ENCODE measurements around the gene FANCF. TPM values are rescaled to one million over a fixed set of nuclear protein-coding genes. Genes with fewer than 3 reads are reported as not detected.

FANCF gene
- total RNA-seq, 1 experiment from 2014 or later = 13.6 TPM

DNA sequence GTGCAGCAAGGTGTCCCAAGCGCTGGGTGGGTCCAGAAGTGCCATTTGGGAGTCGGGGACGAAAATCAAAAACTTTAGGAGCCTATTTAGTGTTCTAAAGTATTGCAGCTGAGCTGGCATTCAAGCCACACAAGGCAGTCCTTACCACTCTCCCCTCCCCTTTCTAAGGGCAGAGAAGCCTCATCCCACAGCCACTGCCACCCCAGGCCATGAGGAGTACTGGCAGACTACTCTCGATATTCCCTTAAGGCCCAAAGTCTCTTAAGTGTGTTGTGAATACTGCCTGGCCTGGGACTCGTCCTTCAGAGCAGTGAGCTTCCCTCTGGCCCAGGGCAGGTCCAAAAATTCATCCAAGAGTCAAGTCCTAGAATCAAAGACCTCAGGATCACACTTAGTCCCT, 7.8 kb downstream of the FANCF start:
- ChIA-PET CTCF (interaction anchor here (0.5 to 0.6 kb wide), 2 partner anchors 51 to 77 kb away, joined by 3 read pairs; no protein-coding TSS in a partner anchor), POLR2A (no interaction called here)
- Mint-ChIP-seq H3K27me3 (ENCODE audit: insufficient read depth, unreplicated experiment) (peaks cover 13% of the 10 kb centered on the region), H3K4me1 (ENCODE audit: insufficient read depth, unreplicated experiment) (peaks cover 13% of the 10 kb centered on the region), H3K9me3 (ENCODE audit: unreplicated experiment) (no peaks in the 10 kb centered on the region), H3K36me3 (ENCODE audit: insufficient read depth, unreplicated experiment) (no peaks in the 10 kb centered on the region), H3K4me3 (ENCODE audit: unreplicated experiment) (no peak overlapping the region), H3K27ac (ENCODE audit: low read depth, unreplicated experiment) (no peak overlapping the region)
- BruUV-seq (replicated peaks) = no TSS peak
- no peak for DNase-seq (ENCODE audit: unreplicated experiment)
- TF ChIP-seq, protein P1, sequence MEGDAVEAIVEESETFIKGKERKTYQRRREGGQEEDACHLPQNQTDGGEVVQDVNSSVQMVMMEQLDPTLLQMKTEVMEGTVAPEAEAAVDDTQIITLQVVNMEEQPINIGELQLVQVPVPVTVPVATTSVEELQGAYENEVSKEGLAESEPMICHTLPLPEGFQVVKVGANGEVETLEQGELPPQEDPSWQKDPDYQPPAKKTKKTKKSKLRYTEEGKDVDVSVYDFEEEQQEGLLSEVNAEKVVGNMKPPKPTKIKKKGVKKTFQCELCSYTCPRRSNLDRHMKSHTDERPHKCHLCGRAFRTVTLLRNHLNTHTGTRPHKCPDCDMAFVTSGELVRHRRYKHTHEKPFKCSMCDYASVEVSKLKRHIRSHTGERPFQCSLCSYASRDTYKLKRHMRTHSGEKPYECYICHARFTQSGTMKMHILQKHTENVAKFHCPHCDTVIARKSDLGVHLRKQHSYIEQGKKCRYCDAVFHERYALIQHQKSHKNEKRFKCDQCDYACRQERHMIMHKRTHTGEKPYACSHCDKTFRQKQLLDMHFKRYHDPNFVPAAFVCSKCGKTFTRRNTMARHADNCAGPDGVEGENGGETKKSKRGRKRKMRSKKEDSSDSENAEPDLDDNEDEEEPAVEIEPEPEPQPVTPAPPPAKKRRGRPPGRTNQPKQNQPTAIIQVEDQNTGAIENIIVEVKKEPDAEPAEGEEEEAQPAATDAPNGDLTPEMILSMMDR (IDR thresholded peaks at IDR 0.05; ENCODE audit: unreplicated experiment) = no peak
- intact Hi-C loops (cut with micrococcal nuclease) = no loop called here

DNA sequence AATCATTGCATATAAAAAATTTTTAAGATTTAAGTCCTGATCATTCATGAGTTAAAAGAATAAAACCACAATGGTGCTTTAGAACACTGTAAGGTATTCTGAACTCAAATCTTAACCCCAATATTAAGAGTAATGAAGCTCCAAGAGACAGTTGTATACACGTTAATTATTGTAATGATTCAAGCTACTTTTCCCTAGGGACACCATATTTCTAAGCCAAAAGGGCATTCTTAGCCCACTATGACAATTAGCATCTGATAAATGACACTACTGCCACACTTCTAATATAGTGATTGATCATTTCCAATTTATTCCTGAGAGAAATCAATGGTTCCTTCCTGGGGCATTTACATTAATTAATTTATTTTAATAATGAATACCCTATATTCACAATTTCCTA, 21.7 kb downstream of the FANCF start:
- BruUV-seq (replicated peaks) = no TSS peak
- Mint-ChIP-seq H3K4me3 (ENCODE audit: unreplicated experiment) (no peak overlapping the region), H3K4me1 (ENCODE audit: insufficient read depth, unreplicated experiment) (no peaks in the 10 kb centered on the region), H3K27ac (ENCODE audit: low read depth, unreplicated experiment) (no peak overlapping the region), H3K27me3 (ENCODE audit: insufficient read depth, unreplicated experiment) (peaks cover 23% of the 10 kb centered on the region), H3K36me3 (ENCODE audit: insufficient read depth, unreplicated experiment) (no peaks in the 10 kb centered on the region), H3K9me3 (ENCODE audit: unreplicated experiment) (no peaks in the 10 kb centered on the region)
- ChIA-PET POLR2A (no interaction called here), CTCF (no interaction called here)
- DNase-seq (ENCODE audit: unreplicated experiment) = no peak
- TF ChIP-seq, protein P1 (IDR thresholded peaks at IDR 0.05; ENCODE audit: unreplicated experiment) = no peak
- intact Hi-C loops (cut with micrococcal nuclease) = no loop called here

DNA sequence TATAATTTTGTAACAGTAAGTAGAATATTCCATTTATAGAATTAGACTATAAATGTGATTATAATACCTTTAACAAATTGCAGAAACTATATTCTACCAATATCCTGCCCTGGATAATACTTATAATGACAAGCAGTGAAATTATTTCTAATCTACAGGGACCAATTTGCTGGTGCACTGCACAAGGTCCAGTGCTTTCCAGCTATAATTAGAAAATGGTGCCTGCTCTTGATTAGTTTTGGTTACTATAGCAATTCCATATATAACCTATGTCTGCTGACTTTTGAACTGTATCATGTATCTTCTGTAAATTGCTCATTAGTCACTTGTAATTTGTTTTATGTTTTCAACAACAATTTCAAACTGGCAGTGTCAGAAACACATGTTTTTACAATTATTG, 23.1 kb downstream of the FANCF start:
- intact Hi-C loops (cut with micrococcal nuclease) = no loop called here
- peaks cover 27% of the 10 kb centered on the region for H3K27me3 Mint-ChIP-seq (ENCODE audit: insufficient read depth, unreplicated experiment)
- no peaks in the 10 kb centered on the region for H3K4me1 Mint-ChIP-seq (ENCODE audit: insufficient read depth, unreplicated experiment)
- TF ChIP-seq, protein P1 (IDR thresholded peaks at IDR 0.05; ENCODE audit: unreplicated experiment) = no peak
- DNase-seq (ENCODE audit: unreplicated experiment) = no peak
- no peak overlapping the region for H3K27ac Mint-ChIP-seq (ENCODE audit: low read depth, unreplicated experiment)
- ChIA-PET CTCF (no interaction called here), POLR2A (no interaction called here)
- no peak overlapping the region for H3K4me3 Mint-ChIP-seq (ENCODE audit: unreplicated experiment)
- H3K9me3 Mint-ChIP-seq (ENCODE audit: unreplicated experiment) = no peaks in the 10 kb centered on the region
- no peaks in the 10 kb centered on the region for H3K36me3 Mint-ChIP-seq (ENCODE audit: insufficient read depth, unreplicated experiment)
- no TSS peak for BruUV-seq (replicated peaks)

DNA sequence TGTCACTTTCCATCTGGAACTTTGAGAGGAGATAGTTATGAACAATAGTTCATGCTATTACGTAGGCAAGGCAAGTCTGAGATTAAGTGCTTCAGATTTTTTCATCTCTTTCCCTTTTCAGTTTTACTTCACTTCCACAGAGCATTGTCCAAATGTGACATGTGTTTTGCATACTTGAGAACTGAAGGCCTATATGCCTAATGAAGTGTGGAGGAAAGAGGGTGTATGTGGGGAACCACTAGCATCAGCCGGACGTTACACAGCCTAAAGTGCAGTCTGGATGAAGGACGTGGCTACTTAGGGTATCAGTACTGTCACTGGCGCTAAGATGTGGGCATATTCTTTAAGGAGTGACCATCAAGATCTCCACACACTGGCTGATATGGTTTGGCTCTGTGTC, 26.2 kb downstream of the FANCF start:
- no TSS peak for BruUV-seq (replicated peaks)

More for the DNA sequence above, 26.2 kb downstream of the FANCF start:
- H3K4me3 Mint-ChIP-seq (ENCODE audit: unreplicated experiment) = no peak overlapping the region
- POLR2A ChIA-PET = no interaction called here
- peaks cover 34% of the 10 kb centered on the region for H3K27me3 Mint-ChIP-seq (ENCODE audit: insufficient read depth, unreplicated experiment)
- no peaks in the 10 kb centered on the region for H3K9me3 Mint-ChIP-seq (ENCODE audit: unreplicated experiment)
- TF ChIP-seq, protein P1 (IDR thresholded peaks at IDR 0.05; ENCODE audit: unreplicated experiment) = no peak
- no peak overlapping the region for H3K27ac Mint-ChIP-seq (ENCODE audit: low read depth, unreplicated experiment)
- CTCF ChIA-PET = no interaction called here
- DNase-seq (ENCODE audit: unreplicated experiment) = no peak
- intact Hi-C loops (cut with micrococcal nuclease) = no loop called here
- no peaks in the 10 kb centered on the region for H3K36me3 Mint-ChIP-seq (ENCODE audit: insufficient read depth, unreplicated experiment)
- no peaks in the 10 kb centered on the region for H3K4me1 Mint-ChIP-seq (ENCODE audit: insufficient read depth, unreplicated experiment)

All from MCF 10A (cell line).